MCF 10A (cell line): ENCODE measurements around the gene SREK1. TPM values are rescaled to one million over a fixed set of nuclear protein-coding genes. Genes with fewer than 3 reads are reported as not detected.
A peak's percentile ranks its signal among the peaks of the same experiment; 100 is the strongest.

Source experiments
- BruUV-seq: library from RNA; stranded (reverse); fragments of 400-500 nt; replicated peaks from 2 replicates; lab custom pipeline; 2021; lab: Mats Ljungman, UMichigan
- CTCF ChIA-PET: fragments of 300-600 bp; sonication (Branson Sonifier 250); formaldehyde crosslinking; extraction: SDS; loops from one replicate; lab custom pipeline; 2021; ENCODE audit warnings: antibody characterized with exemption, inconsistent platforms; lab: Yijun Ruan, JAX
- POLR2A ChIA-PET: fragments of 300-600, 350-650 bp; sonication (Branson Sonifier 250); formaldehyde crosslinking; extraction: SDS; loops from one replicate; lab custom pipeline; 2020; ENCODE audit warnings: antibody characterized with exemption, inconsistent platforms; lab: Yijun Ruan, JAX
- DNase-seq: peaks from one replicate; pipeline ENCODE4 v3.0.0-alpha.2; 2018; ENCODE audit not compliant: unreplicated experiment
- H3K27ac Mint-ChIP-seq: one replicate; pipeline ENCODE4 v1.8.0; 2022; ENCODE audit warnings: mild to moderate bottlenecking, low read depth, mixed read lengths; ENCODE audit not compliant: unreplicated experiment
- H3K27me3 Mint-ChIP-seq: one replicate; pipeline ENCODE4 v1.8.0; 2022; ENCODE audit warnings: mixed read lengths; ENCODE audit not compliant: insufficient read depth, unreplicated experiment
- H3K36me3 Mint-ChIP-seq: one replicate; pipeline ENCODE4 v1.8.0; 2022; ENCODE audit warnings: mild to moderate bottlenecking, moderate library complexity, mixed read lengths; ENCODE audit not compliant: insufficient read depth, unreplicated experiment
- H3K4me1 Mint-ChIP-seq: one replicate; pipeline ENCODE4 v1.8.0; 2022; ENCODE audit warnings: mixed read lengths; ENCODE audit not compliant: insufficient read depth, unreplicated experiment
- H3K4me3 Mint-ChIP-seq: one replicate; pipeline ENCODE4 v1.8.0; 2022; ENCODE audit warnings: mild to moderate bottlenecking, moderate library complexity, mixed read lengths; ENCODE audit not compliant: unreplicated experiment
- H3K9me3 Mint-ChIP-seq: one replicate; pipeline ENCODE4 v1.8.0; 2022; ENCODE audit warnings: mixed read lengths; ENCODE audit not compliant: unreplicated experiment
- intact Hi-C: fragments of 100-400 bp; cut with micrococcal nuclease; formaldehyde crosslinking; loops from 2 replicates; pipeline ENCODE4 v1.14.1; 2022
- total RNA-seq: library from RNA; stranded (reverse); gene quantifications from 2 replicates; pipeline ENCODE4 v1.2.3, GENCODE V29; 2022
- TF ChIP-seq, protein P1 (sequence below): fragments of 200-600 bp; IDR thresholded peaks from one replicate; pipeline ENCODE4 v1.8.0; 2022; ENCODE audit warnings: antibody characterized with exemption, mild to moderate bottlenecking; ENCODE audit not compliant: unreplicated experiment

Gene SREK1
- total RNA-seq, 1 experiment from 2014 or later = 102 TPM

DNA sequence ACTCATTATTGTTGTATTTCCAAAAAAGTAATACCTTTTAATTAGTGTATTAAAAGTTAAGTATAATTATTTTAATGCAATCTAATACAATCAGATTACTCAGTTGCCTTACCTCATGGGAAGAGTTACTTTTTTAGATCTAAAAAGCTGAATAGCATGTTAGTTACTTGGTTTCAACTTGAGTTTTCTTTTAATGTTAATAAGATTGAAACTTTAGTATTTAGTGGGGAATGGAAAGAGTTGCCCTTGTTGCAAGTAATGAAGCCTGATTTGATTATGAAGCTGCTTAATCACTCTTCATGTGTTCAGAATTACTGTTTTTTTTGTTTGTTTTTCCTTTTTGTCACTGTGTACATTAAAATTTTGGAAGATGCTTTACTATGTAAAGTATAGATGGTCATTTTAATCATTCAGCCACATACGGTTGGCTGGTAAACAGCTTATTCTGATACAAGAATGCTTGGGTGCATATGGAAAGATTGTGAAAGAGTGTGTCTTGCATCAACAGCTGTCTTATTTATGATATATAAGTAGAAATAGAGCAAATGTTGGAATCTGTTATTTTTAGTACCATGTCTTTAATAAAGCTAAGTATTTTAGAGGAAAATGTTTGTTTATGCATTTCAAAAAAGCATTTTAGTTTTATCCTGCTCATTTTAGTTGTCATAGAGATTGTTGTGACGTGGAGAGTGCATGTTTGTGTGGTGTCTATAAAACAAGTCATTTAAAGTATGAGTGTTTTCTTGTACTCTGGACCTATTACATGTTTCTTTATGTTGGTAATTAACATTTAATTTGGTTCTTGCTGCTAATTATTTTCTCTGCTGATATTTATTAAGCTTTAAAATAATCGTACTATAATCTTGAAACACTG, 36.4 kb downstream of the SREK1 start:
- Mint-ChIP-seq H3K27me3 (no peaks in the 10 kb centered on the region), H3K9me3 (no peaks in the 10 kb centered on the region), H3K27ac (no peak overlapping the region), H3K4me3 (no peak overlapping the region), H3K36me3 (peaks cover 83% of the 10 kb centered on the region), H3K4me1 (no peaks in the 10 kb centered on the region)
- intact Hi-C loops = no loop called here
- DNase-seq = no peak
- ChIA-PET CTCF (interaction anchor here (0.7 to 1.5 kb wide), 4 partner anchors 9 to 126 kb away, joined by 3 to 6 read pairs (median 4); no protein-coding TSS in a partner anchor), POLR2A (interaction anchor here (1.1 kb wide), 2 partner anchors 12 to 15 kb away, joined by 3 read pairs; no protein-coding TSS in a partner anchor)
- BruUV-seq = no TSS peak
- TF ChIP-seq, protein P1, sequence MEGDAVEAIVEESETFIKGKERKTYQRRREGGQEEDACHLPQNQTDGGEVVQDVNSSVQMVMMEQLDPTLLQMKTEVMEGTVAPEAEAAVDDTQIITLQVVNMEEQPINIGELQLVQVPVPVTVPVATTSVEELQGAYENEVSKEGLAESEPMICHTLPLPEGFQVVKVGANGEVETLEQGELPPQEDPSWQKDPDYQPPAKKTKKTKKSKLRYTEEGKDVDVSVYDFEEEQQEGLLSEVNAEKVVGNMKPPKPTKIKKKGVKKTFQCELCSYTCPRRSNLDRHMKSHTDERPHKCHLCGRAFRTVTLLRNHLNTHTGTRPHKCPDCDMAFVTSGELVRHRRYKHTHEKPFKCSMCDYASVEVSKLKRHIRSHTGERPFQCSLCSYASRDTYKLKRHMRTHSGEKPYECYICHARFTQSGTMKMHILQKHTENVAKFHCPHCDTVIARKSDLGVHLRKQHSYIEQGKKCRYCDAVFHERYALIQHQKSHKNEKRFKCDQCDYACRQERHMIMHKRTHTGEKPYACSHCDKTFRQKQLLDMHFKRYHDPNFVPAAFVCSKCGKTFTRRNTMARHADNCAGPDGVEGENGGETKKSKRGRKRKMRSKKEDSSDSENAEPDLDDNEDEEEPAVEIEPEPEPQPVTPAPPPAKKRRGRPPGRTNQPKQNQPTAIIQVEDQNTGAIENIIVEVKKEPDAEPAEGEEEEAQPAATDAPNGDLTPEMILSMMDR = no peak

DNA sequence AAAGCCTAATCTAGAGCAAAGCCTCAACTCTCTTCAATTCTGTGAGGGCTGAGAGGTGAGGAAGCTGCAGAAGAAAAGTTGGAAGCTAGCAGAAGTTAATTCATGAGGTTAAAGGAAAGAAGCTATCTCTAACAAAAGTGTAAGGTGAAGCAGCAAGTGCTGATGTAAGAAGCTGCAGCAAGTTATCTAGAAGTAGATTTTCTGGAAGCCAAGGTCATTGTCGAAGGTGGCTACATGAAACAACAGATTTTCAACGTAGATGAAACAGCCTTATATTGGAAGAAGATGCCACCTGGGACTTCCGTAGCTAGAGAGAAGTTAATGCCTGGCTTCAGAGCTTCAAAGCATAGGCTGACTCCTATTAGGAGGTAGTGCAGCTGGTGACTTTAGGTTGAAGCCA, 42.0 kb downstream of the SREK1 start:
- no peak overlapping the region for H3K4me3 Mint-ChIP-seq
- no peak overlapping the region for H3K27ac Mint-ChIP-seq
- H3K4me1 Mint-ChIP-seq = no peaks in the 10 kb centered on the region
- BruUV-seq = TSS peak; percentile 5
- no peaks in the 10 kb centered on the region for H3K9me3 Mint-ChIP-seq
- ChIA-PET POLR2A (interaction anchor here (0.6 to 0.9 kb wide), 2 partner anchors 10 to 11 kb away, joined by 3 to 4 read pairs; no protein-coding TSS in a partner anchor), CTCF (interaction anchor here (0.5 to 0.7 kb wide), 2 partner anchors 15 to 597 kb away, joined by 3 to 4 read pairs; no protein-coding TSS in a partner anchor)
- TF ChIP-seq, protein P1 = no peak
- DNase-seq = no peak
- intact Hi-C loops = no loop called here
- peaks cover 32% of the 10 kb centered on the region for H3K36me3 Mint-ChIP-seq
- no peaks in the 10 kb centered on the region for H3K27me3 Mint-ChIP-seq

DNA sequence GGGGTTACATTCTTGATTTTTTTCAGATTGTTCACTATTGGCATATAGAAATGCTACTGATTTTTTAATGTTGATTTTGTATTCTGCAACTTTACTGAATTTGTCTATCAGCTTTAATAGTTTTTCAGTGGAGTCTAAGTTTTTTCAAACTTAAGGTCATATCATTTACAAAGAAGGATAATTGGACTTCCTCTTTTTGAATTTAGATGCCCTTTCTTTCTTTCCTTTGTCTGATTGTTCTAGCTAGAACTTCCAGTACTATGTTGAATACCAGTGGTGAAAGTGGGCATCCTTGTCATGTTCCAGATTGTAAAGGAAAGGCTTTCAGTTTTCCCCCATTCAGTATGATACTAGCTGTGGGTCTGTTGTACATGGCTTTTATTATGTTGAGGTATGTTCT, 49.3 kb downstream of the SREK1 start:
- Mint-ChIP-seq H3K4me1 (no peaks in the 10 kb centered on the region), H3K9me3 (no peaks in the 10 kb centered on the region), H3K36me3 (no peaks in the 10 kb centered on the region), H3K4me3 (no peak overlapping the region), H3K27ac (no peak overlapping the region), H3K27me3 (no peaks in the 10 kb centered on the region)
- DNase-seq = no peak
- BruUV-seq = no TSS peak
- POLR2A ChIA-PET = no interaction called here
- intact Hi-C loops = no loop called here
- TF ChIP-seq, protein P1 = no peak
- CTCF ChIA-PET = no interaction called here

DNA sequence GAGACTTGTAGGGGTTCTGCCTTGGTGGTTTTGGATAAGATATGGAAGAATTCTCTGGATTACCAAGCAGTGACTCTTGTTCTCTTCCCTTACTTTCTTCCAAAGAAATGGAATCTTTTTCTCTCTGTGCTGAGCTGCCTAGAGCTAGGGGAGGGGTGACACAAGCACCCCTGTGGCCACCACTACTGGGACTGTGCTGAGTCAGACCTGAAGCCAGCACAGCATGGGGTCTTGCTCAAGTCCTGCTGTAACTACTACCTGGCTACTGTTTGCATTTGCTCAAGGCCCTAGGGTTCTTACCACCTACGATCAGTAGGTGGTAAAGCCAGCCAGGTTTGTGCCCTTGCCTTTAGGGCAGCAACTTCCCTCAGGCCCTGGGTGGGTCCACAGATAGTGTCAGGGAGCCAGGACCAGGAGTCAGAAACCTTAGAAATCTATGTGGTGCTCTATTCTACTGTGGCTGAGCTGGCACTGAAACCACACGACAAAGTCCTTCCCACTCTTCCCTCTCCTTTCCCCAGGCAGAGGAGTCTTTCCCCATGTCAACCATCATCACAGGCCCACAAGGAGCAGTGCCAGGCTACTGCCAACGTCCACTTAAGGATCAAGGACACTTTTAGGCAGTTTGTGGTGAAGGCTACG, 53.8 kb downstream of the SREK1 start:
- no peaks in the 10 kb centered on the region for H3K9me3 Mint-ChIP-seq
- CTCF ChIA-PET = interaction anchor here (0.6 to 2.3 kb wide), 3 partner anchors 21 to 108 kb away, joined by 3 to 5 read pairs (median 3); no protein-coding TSS in a partner anchor
- no peaks in the 10 kb centered on the region for H3K27me3 Mint-ChIP-seq
- no TSS peak for BruUV-seq
- H3K27ac Mint-ChIP-seq = peak overlapping the region; percentile 49
- H3K4me1 Mint-ChIP-seq = no peaks in the 10 kb centered on the region
- DNase-seq = peak; percentile 66
- no peak overlapping the region for H3K4me3 Mint-ChIP-seq
- no peaks in the 10 kb centered on the region for H3K36me3 Mint-ChIP-seq
- TF ChIP-seq, protein P1 = no peak
- POLR2A ChIA-PET = interaction anchor here (0.6 kb wide), 2 partner anchors 12 to 682 kb away, joined by 3 read pairs; no protein-coding TSS in a partner anchor
- intact Hi-C loops = no loop called here
